ENCODE data around the gene REM2. TPM values are rescaled to one million over a fixed set of nuclear protein-coding genes. Genes with fewer than 3 reads are reported as not detected.

Gene REM2
- total and polyA plus RNA-seq, 4 donors: 0.08 to 0.14 (median 0.11) TPM; not detected in 1

GRCh38 chr14:22872833-22873520 is 10.0 kb upstream of the REM2 start (continued):
- TF ChIP-seq REST (IDR thresholded peaks at IDR 0.05): no peak

GRCh38 chr14:22875003-22875747 is 7.8 kb upstream of the REM2 start:
- no peak overlapping the region for H3K4me3 ChIP-seq (ENCODE audit: low read depth in 1 of 3, low read length in 3 of 3)
- H3K4me1 ChIP-seq (ENCODE audit: control insufficient read depth in 4 of 4, insufficient read depth in 4 of 4, low read length in 3 of 4): peaks cover 2 to 15% (median 9%) of the 10 kb centered on the region in 4 donors
- no peak for DNase-seq (ENCODE audit: low spot score)
- no peaks in the 10 kb centered on the region for H3K9me3 ChIP-seq (ENCODE audit: control insufficient read depth in 4 of 4, low read length in 3 of 4)
- H3K27ac ChIP-seq (ENCODE audit: low read depth in 1 of 2, low read length in 2 of 2): no peak overlapping the region
- no peaks in the 10 kb centered on the region for H3K27me3 ChIP-seq (ENCODE audit: control insufficient read depth in 4 of 4, insufficient read depth in 4 of 4, low read length in 3 of 4)
- no peak overlapping the region for H3K9ac ChIP-seq (ENCODE audit: low read depth in 1 of 2, low read length in 2 of 2)
- H3K36me3 ChIP-seq (ENCODE audit: control insufficient read depth in 4 of 4, insufficient read depth in 3 of 4, low read depth in 1 of 4, low read length in 3 of 4): peaks cover 8 to 54% (median 43%) of the 10 kb centered on the region in 4 donors
- WGBS: 97% methylated on average over 15 of the region's 15 CpGs
- TF ChIP-seq HNF4G (IDR thresholded peaks at IDR 0.05): no peak
- TF ChIP-seq RAD21 (IDR thresholded peaks at IDR 0.05): no peak
- no peak for TF ChIP-seq NR2F2 (IDR thresholded peaks at IDR 0.05)
- no peak for TF ChIP-seq FOXA2 (IDR thresholded peaks at IDR 0.05)
- no peak for TF ChIP-seq JUND (IDR thresholded peaks at IDR 0.05)
- TF ChIP-seq RXRA (IDR thresholded peaks at IDR 0.05): no peak
- TF ChIP-seq ATF3 (IDR thresholded peaks at IDR 0.05): no peak
- TF ChIP-seq TAF1 (conservative IDR thresholded peaks at IDR 0.05): no peak
- no peak for TF ChIP-seq CTCF (IDR thresholded peaks at IDR 0.05; ENCODE audit: low read depth, low read length, missing input control)
- TF ChIP-seq MAX (IDR thresholded peaks at IDR 0.05): no peak
- no peak for TF ChIP-seq ZBTB33 (IDR thresholded peaks at IDR 0.05)
- TF ChIP-seq YY1 (IDR thresholded peaks at IDR 0.05): no peak
- no peak for TF ChIP-seq SP1 (IDR thresholded peaks at IDR 0.05)
- no peak for TF ChIP-seq EGR1 (IDR thresholded peaks at IDR 0.05; ENCODE audit: low read depth in 2 of 2)
- TF ChIP-seq FOXA1 (IDR thresholded peaks at IDR 0.05): no peak
- TF ChIP-seq REST (IDR thresholded peaks at IDR 0.05): no peak
- TF ChIP-seq GABPA (IDR thresholded peaks at IDR 0.05 in 1 of 2, conservative IDR thresholded peaks at IDR 0.05 in 1 of 2): no peak
- no peak for TF ChIP-seq HNF4A (conservative IDR thresholded peaks at IDR 0.05)

Data from liver (tissue), 9 donors.